SH-SY5Y (cell line): Measurements from ENCODE around the gene M1AP.

Experiments used
- GATA2 ChIP-seq: IDR thresholded peaks from 2 replicates; pipeline ENCODE4 v1.6.1; 2011; ENCODE audit warnings: mild to moderate bottlenecking, low read depth, low read length
- GATA3 ChIP-seq: IDR thresholded peaks from 2 replicates; pipeline ENCODE4 v1.6.1; 2011; ENCODE audit warnings: low read depth, mild to moderate bottlenecking, low read length, moderate library complexity

M1AP gene

GRCh38 chr2:74535440-74535965, 112.6 kb downstream of the M1AP start:
- TF ChIP-seq GATA3 (no peak), GATA2 (no peak)

- TF ChIP-seq GATA3: no peak
- TF ChIP-seq GATA2: no peak
Observed at GRCh38 chr2:74534411-74534810, 113.7 kb downstream of the M1AP start.

GRCh38 chr2:74533464-74533863, 114.7 kb downstream of the M1AP start:
- TF ChIP-seq GATA2 (no peak), GATA3 (no peak)

DNA sequence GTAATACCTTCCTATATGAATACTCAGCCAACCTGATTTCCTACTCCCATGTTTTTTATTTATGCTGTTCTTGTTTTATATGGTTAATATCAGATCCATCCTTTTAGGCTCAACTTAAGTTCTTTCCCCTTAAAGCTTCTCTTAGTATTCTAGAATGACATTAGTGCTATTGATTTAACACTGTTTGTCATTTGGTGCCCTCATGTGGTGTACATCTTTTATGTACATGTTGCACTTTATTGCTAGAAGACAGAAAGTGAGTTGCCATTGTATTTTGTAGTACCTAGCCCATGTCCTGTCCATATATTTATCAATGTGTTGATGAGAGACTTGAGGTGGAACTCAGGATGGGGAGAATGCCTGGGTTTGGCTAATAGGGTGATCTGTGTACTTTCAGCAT, 115.9 kb downstream of the M1AP start:
- TF ChIP-seq GATA3 (no peak), GATA2 (no peak)

DNA sequence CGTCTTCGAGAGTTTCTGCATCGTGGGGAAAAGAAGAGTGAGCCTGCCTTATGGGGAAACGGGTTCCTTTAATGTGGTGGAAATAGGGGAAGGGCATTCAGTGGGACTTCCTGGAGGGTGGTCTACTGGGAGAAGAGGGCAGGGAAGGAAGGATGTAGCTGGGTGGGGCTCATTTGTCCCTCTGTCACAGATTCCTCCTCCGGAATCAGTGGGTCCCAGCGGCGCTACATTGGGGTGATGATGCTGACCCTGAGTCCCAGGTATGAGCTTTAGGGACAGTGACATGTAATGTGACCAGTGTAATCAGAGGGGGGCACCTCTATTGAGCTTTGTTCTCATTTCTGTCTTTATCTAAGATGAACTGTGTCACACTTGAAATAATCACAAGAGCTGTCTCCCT, 116.5 kb downstream of the M1AP start:
- TF ChIP-seq GATA2 (no peak), GATA3 (no peak)

- TF ChIP-seq GATA3: no peak
- peak; percentile 4; the same call in 1 of the 2 replicates for TF ChIP-seq GATA2
Observed at GRCh38 chr2:74530239-74531187, 117.6 kb downstream of the M1AP start.

DNA sequence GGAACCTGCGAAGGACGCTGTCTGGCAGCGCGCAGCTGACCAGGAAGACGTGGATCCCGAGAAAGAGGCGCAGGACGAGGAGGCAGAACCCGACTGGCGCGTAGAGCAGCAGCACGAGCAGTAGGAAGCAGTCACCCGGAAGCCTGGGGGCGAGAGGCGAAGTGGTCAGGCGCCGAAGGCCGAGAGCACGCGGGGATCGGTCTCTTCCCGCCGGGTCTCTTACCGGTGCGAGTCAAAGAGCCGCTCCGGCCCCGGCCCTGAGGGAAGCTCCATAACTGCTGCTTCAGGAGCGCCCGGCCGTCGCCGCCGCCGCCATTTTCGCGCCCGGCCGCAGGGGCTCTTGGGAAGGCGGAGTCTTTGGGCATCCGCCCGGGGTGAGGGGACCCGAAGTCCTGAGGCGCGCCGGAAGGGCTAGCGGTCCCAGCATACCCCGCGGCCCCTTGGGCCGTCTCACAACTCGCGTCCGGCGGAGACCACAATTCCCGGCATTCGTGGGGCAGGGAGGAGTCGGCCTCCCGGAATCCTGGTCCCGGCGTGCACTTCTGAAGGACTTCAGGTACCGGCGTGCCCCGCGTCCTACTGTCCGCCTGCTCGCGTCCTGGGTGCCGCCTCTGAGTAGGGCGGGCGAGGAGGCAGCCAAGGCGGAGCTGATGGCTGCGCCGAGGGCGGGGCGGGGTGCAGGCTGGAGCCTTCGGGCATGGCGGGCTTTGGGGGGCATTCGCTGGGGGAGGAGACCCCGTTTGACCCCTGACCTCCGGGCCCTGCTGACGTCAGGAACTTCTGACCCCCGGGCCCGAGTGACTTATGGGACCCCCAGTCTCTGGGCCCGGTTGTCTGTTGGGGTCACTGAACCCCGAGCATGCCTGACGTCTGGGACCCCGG, 118.5 kb downstream of the M1AP start, which contains the start of the genes AUP1 and HTRA2:
Gene AUP1 (minus strand): TSS at position 350 of the 882 bp plus-strand sequence. CDS start 77 bp downstream, at position 273.
Gene HTRA2 (plus strand): TSS at position 577 of the 882 bp plus-strand sequence. CDS start 74 bp downstream, at position 651.
- TF ChIP-seq GATA2 (0 out of 2 replicates have a peak, but pooled peaks have one; percentile 7), GATA3 (no peak)

- TF ChIP-seq GATA2 (no peak), GATA3 (no peak)
Observed at GRCh38 chr2:74528600-74529356, 119.4 kb downstream of the M1AP start.

- TF ChIP-seq GATA3 (no peak), GATA2 (no peak)
Observed at GRCh38 chr2:74527741-74528140, 120.4 kb downstream of the M1AP start.

GRCh38 chr2:74526649-74527230, 121.4 kb downstream of the M1AP start:
- no peak for TF ChIP-seq GATA2

- TF ChIP-seq GATA3 (no peak), GATA2 (no peak)
Observed at GRCh38 chr2:74525717-74526648, 122.1 kb downstream of the M1AP start, which contains the start of gene DQX1. TSS of gene DQX1 (minus strand) at chr2:74526231. CDS start at chr2:74525729, 502 bp downstream.

DNA sequence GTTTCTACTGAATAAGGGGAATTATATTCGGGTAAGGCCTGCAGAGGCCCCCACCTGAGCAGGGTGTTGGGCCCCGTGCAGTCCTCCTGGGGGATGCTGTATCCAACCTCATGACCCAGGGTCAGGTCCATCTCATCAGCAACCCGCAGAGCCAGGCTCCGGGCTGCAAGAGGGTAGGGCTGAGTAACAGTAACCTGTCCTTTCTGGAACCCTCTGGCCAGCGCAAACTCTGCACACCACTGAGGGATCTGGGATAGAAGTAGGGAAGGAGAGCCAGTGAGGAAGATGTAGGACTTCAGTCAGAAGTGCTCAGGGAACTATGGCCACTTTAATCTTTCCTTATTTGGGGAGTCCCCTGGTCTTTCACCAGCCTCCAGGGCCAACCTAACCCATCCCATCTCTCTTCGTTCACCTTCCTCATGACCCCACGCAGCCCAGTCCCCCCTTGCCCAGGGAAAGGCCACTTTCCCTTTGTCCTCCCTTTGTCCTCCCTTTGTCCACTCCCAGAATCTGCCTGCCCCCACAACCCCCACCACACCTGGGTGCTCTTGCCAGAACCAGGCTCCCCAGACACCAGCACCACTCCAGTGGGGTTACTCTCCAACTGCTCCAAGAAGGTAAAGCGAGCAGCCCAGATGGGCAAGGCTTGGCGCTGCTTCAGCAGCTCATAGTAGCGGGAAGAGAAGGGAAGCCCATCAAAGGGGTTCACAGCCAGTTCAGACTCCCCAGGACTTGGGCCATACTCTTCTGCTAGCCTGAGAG, 123.0 kb downstream of the M1AP start:
- TF ChIP-seq GATA2 (no peak), GATA3 (no peak)

DNA sequence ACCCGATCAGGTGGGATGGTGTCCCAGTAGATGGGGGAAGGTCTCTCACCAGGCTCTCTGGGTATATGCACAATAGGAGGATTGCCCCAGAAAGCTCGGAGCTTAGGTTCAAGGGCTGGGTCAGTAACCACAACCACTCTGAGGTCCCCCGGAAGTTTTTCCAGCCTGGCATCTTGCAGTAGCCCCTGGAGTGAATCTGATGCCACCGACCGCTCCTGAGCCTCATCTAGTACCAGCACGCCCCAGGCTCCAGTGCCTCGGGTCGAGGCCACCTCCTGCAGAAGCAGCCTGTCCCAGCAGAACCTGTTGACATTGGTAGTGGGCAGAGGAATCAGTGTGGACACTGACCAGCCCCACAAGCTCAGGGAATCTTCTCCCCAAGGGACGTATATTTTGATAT, 124.1 kb downstream of the M1AP start:
- no peak for TF ChIP-seq GATA3
